BJ (cell line): ENCODE results near the gene INSRR. TPM values are rescaled to one million over a fixed set of nuclear protein-coding genes. Genes with fewer than 3 reads are reported as not detected.

ENCODE experiments used
- CTCF ChIA-PET: fragments of 350-600 bp; formaldehyde crosslinking; extraction: SDS; loops from one replicate; lab custom pipeline; 2021; ENCODE audit warnings: antibody characterized with exemption, inconsistent platforms; lab: Yijun Ruan, JAX
- POLR2A ChIA-PET: fragments of 300-600 bp; sonication (Branson Sonifier 250); formaldehyde crosslinking; extraction: SDS; loops from one replicate; lab custom pipeline; 2021; ENCODE audit warnings: antibody characterized with exemption; lab: Charles Lee
- DNase-seq: peaks from one replicate; pipeline ENCODE4 v3.0.0-alpha.2; 2011; ENCODE audit warnings: low read depth
- H3K27me3 ChIP-seq: 2 replicates; pipeline ENCODE4 v1.6.0; 2011; ENCODE audit warnings: low read length; ENCODE audit not compliant: control insufficient read depth, insufficient read depth
- H3K36me3 ChIP-seq: 2 replicates; pipeline ENCODE4 v1.5.1; 2011; ENCODE audit warnings: low read length; ENCODE audit not compliant: control insufficient read depth, insufficient read depth
- H3K4me3 ChIP-seq: 2 replicates; pipeline ENCODE4 v1.5.1; 2011; ENCODE audit warnings: low read depth, mild to moderate bottlenecking, control low read depth, low read length
- CTCF ChIP-seq: IDR thresholded peaks from 2 replicates; pipeline ENCODE4 v1.5.1; 2011; ENCODE audit warnings: low read depth, mild to moderate bottlenecking, control low read depth, inconsistent platforms, low read length, moderate library complexity; ENCODE audit not compliant: insufficient read depth
- polyA plus RNA-seq: library from polyadenylated mRNA; depleted of rRNA; stranded (reverse); fragments of >200 nt; gene quantifications from 2 replicates; pipeline ENCODE4 v1.2.3, GENCODE V29; 2011

INSRR gene
- polyA plus RNA-seq, 1 experiment = not detected

DNA sequence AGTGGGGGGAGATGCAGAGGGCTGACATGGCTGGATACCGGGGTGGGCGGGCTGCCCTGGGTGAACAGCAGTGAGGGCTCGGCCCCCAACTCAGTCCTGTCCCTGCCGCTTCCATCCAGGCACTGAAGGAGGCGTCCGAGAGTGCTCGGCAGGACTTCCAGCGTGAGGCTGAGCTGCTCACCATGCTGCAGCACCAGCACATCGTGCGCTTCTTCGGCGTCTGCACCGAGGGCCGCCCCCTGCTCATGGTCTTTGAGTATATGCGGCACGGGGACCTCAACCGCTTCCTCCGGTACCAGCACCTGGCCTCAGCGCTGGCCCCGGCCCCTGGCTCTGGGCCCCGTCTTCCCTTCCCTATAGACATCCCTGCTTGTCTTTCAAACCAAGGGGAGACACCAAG lies 17.4 kb upstream of the INSRR start:
- Histone ChIP-seq H3K36me3 (no peaks in the 10 kb centered on the region), H3K4me3 (no peak overlapping the region), H3K27me3 (peaks cover 19% of the 10 kb centered on the region)
- CTCF ChIA-PET = interaction anchor here (1.4 to 5.9 kb wide), 5 partner anchors 13 to 150 kb away, joined by 3 to 31 read pairs (median 4); partner anchors contain the start of genes INSRR and NTRK1
- POLR2A ChIA-PET = no interaction called here
- no peak for DNase-seq
- no peak for TF ChIP-seq CTCF

DNA sequence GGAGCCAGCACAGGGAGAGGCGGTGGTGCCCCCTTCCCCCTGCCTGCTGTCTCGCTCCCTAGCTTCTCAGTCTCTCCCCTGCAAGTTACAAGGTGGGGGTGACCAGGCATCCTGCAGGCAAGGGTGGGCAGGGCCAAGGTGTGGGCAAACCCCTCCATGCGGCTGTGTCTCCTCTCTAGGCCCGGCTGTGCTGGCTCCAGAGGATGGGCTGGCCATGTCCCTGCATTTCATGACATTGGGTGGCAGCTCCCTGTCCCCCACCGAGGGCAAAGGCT lies 16.4 kb upstream of the INSRR start:
- no peak overlapping the region for H3K4me3 ChIP-seq
- peaks cover 16% of the 10 kb centered on the region for H3K27me3 ChIP-seq
- TF ChIP-seq CTCF = no peak
- CTCF ChIA-PET = interaction anchor here (1.1 to 5.9 kb wide), 5 partner anchors 15 to 149 kb away, joined by 4 to 31 read pairs (median 4); partner anchors contain the start of genes INSRR and NTRK1
- POLR2A ChIA-PET = no interaction called here
- H3K36me3 ChIP-seq = no peaks in the 10 kb centered on the region
- DNase-seq = no peak

DNA sequence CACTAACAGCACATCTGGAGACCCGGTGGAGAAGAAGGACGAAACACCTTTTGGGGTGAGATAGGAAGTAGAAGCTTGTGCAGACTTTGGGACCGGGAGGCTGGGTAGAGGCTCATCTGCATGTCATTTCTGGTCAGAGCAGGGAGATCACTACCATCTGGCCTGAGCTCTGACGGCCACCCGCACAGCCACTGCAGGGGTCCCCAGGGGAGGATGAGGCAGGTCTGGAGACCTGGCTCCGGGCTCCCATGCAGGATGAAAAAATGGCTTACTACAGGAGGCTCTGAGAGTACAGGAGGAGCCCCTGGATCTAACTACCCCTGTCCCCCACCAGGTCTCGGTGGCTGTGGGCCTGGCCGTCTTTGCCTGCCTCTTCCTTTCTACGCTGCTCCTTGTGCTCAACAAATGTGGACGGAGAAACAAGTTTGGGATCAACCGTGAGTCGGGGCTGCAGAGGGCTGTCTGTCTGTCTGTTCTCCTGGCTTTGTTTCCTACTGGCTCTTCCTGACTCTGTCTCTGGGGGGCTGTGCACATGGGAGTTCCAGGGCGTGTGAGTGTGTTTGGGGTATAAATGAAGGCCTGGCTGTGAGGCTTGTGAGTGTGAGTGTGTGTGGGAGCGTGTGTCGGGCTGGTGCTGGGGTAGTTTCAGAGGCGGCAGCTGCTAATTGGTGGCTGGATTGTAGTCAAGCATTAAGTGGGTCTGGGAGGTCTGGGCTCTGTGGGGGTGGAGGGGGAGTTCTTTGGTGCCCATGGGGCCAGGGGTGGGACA lies 15.8 kb upstream of the INSRR start:
- CTCF ChIA-PET = interaction anchor here (1.1 to 5.9 kb wide), 6 partner anchors 14 to 148 kb away, joined by 4 to 31 read pairs (median 5); partner anchors contain the start of genes INSRR and NTRK1
- no peak for TF ChIP-seq CTCF
- no peak for DNase-seq
- POLR2A ChIA-PET = no interaction called here
- Histone ChIP-seq H3K4me3 (no peak overlapping the region), H3K36me3 (no peaks in the 10 kb centered on the region), H3K27me3 (peaks cover 16% of the 10 kb centered on the region)

- ChIA-PET POLR2A (no interaction called here), CTCF (interaction anchor here (1.1 to 5.9 kb wide), 6 partner anchors 13 to 148 kb away, joined by 4 to 31 read pairs (median 5); partner anchors contain the start of genes INSRR and NTRK1)
- TF ChIP-seq CTCF = no peak
- H3K36me3 ChIP-seq = no peaks in the 10 kb centered on the region
- H3K27me3 ChIP-seq = peaks cover 14% of the 10 kb centered on the region
- no peak overlapping the region for H3K4me3 ChIP-seq
- DNase-seq = no peak
These were observed 15.2 kb upstream of the INSRR start for GRCh38 chr1:156874142-156874541.

GRCh38 chr1:156873659-156874058 lies 14.7 kb upstream of the INSRR start:
- Histone ChIP-seq H3K4me3 (no peak overlapping the region), H3K27me3 (peaks cover 11% of the 10 kb centered on the region), H3K36me3 (no peaks in the 10 kb centered on the region)
- DNase-seq = no peak
- no peak for TF ChIP-seq CTCF
- ChIA-PET CTCF (interaction anchor here (0.6 to 5.9 kb wide), 4 partner anchors 13 to 73 kb away, joined by 3 to 31 read pairs (median 6); partner anchors contain the start of genes INSRR and NTRK1), POLR2A (no interaction called here)
